Cardiac muscle cell (in vitro differentiated cells and primary cell): ENCODE data around the gene TMEM175. TPM values are rescaled to one million over a fixed set of nuclear protein-coding genes. Genes with fewer than 3 reads are reported as not detected.

Experiments used
- DNase-seq, 2 donors: peaks; one replicate each; pipeline versions ENCODE4 v3.0.0 to v3.0.0-alpha.2; 2010 to 2017; ENCODE audit warnings: low read depth in 1 of 2, low spot score in 1 of 2
- H3K27ac ChIP-seq: fragments of 200-600 bp; sonication (generic); 2 replicates; pipeline ENCODE4 v1.5.1; 2016
- H3K27me3 ChIP-seq: fragments of 200-600 bp; sonication (generic); 2 replicates; pipeline ENCODE4 v1.6.0; 2016; ENCODE audit warnings: control low read depth
- H3K36me3 ChIP-seq: fragments of 200-600 bp; sonication (generic); 2 replicates; pipeline ENCODE4 v1.5.1; 2016; ENCODE audit warnings: control low read depth
- H3K4me1 ChIP-seq: fragments of 200-600 bp; sonication (generic); 2 replicates; pipeline ENCODE4 v1.8.1; 2017; ENCODE audit warnings: low read depth, mild to moderate bottlenecking, mixed run types
- H3K4me3 ChIP-seq: fragments of 200-600 bp; sonication (generic); 2 replicates; pipeline ENCODE4 v1.5.1; 2016; ENCODE audit warnings: mild to moderate bottlenecking
- H3K9me3 ChIP-seq: fragments of 200-600 bp; sonication (generic); 2 replicates; pipeline ENCODE4 v1.5.1; 2017; ENCODE audit warnings: low read depth, mild to moderate bottlenecking, control low read depth
- polyA plus RNA-seq: library from polyadenylated mRNA; unstranded; fragments of >200 nt; fragmentation: Nextera tagmentation; extraction: Ambion mirVana; gene quantifications from 2 replicates; pipeline ENCODE4 v1.2.1, GENCODE V29; 2016
- total RNA-seq: library from RNA; depleted of rRNA; stranded (reverse); fragments of >200 nt; gene quantifications from 2 replicates; pipeline ENCODE4 v1.2.3, GENCODE V29; 2016
- TF ChIP-seq, protein P1 (sequence below): IDR thresholded peaks from 2 replicates; pipeline ENCODE4 v1.5.1; 2012; ENCODE audit warnings: low read depth, mild to moderate bottlenecking, low read length

The TMEM175 gene
- total and polyA plus RNA-seq, 2 experiments from 2014 or later = 31.6 to 35.1 TPM

DNA sequence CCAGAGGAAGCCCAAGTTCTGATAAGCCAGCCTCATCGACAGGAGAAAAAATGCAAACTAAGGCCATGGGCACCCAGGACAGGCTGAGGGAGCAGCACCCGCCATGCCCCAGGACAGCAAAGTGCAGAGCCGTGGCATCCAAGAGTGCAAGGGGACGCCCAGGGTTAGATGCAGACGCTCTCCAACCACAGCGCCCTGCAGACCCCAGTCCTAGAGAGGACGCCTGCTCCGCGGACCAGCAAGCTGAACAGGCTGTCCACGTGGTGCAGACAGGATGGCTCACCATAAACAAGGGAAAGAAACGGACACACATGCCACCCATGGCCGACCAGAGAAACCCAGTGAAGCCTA is 32.7 kb upstream of the TMEM175 start:
- TF ChIP-seq, protein P1, sequence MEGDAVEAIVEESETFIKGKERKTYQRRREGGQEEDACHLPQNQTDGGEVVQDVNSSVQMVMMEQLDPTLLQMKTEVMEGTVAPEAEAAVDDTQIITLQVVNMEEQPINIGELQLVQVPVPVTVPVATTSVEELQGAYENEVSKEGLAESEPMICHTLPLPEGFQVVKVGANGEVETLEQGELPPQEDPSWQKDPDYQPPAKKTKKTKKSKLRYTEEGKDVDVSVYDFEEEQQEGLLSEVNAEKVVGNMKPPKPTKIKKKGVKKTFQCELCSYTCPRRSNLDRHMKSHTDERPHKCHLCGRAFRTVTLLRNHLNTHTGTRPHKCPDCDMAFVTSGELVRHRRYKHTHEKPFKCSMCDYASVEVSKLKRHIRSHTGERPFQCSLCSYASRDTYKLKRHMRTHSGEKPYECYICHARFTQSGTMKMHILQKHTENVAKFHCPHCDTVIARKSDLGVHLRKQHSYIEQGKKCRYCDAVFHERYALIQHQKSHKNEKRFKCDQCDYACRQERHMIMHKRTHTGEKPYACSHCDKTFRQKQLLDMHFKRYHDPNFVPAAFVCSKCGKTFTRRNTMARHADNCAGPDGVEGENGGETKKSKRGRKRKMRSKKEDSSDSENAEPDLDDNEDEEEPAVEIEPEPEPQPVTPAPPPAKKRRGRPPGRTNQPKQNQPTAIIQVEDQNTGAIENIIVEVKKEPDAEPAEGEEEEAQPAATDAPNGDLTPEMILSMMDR = no peak
- no peak for DNase-seq
- Histone ChIP-seq H3K4me1 (no peaks in the 10 kb centered on the region), H3K36me3 (no peaks in the 10 kb centered on the region), H3K4me3 (no peak overlapping the region), H3K27ac (no peak overlapping the region), H3K27me3 (no peaks in the 10 kb centered on the region), H3K9me3 (no peaks in the 10 kb centered on the region)

DNA sequence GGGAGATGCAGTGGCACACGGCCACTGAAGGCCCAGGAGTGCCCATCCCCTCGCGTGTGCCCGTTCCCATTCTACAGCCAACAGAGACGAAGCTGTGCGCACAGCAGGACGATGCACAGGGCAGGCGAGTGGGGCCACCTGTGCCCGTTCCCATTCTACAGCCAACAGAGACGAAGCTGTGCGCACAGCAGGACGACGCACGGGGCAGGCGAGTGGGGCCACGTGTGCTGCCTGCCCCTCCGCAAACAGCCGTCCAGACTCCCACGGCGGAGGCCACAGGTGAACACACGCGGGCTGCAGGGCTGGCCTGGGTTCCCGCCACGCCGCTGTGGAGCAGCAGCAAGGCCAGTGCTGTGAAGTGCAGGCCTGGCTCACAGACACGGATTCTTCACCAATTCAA is 32.2 kb upstream of the TMEM175 start:
- H3K4me3 ChIP-seq = no peak overlapping the region
- H3K27me3 ChIP-seq = no peaks in the 10 kb centered on the region
- H3K36me3 ChIP-seq = no peaks in the 10 kb centered on the region
- H3K4me1 ChIP-seq = no peaks in the 10 kb centered on the region
- no peak overlapping the region for H3K27ac ChIP-seq
- TF ChIP-seq, protein P1 = no peak
- H3K9me3 ChIP-seq = no peaks in the 10 kb centered on the region
- no peak for DNase-seq

DNA sequence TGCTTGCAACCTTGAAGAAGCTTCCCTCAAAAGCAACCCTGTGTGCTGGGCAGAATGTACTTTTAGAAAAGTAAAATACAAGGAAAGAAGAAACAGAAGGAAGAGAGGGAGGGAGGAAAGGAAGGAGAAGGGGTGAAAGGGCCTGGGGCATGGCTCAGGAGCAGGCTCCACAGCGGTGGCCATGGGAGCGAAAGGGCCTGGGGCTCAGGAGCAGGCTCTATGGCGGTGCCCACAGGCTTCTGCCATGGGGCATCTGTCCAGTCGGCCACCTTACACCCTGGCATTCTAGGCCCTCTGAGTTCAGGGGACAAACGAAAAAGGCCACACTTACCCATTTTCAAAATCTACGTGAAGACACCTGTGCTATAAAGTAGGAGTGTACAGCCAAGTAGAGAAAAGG is 31.5 kb upstream of the TMEM175 start:
- Histone ChIP-seq H3K27ac (no peak overlapping the region), H3K27me3 (no peaks in the 10 kb centered on the region), H3K9me3 (no peaks in the 10 kb centered on the region), H3K4me1 (no peaks in the 10 kb centered on the region), H3K36me3 (no peaks in the 10 kb centered on the region), H3K4me3 (no peak overlapping the region)
- TF ChIP-seq, protein P1 = no peak
- DNase-seq = no peak

DNA sequence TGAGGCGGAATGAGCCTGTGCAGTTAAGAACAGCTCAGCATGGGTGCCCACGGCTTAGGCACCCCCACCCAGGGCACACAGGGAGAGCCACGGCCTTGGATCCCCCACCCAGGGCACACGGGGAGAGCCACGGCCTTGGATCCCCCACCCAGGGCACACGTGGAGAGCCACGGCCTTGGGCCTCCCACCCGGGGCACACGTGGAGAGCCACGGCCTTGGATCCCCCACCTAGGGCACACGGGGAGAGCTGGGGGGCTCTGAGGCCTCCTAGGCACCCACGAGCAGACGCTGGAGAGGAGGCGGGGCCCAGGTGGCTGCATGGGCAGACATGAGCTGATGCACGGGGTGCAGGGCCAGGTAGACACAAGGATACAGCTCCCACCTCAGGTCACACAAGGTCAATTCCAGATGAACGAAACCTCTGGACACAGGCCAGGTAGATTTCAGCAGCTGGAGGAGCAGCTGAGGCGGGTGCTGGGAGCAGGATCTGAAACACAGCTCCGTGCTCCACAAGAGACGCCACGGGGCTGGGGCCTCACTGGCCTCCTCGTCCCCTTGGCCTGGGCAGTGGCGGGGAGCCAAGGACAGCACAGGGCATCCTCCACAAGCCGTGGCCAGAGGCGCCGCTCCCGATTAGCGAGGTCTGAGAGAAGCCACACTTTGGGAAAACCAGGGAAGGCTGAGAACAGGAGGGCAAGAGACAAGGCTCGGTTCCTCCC is 30.9 kb upstream of the TMEM175 start:
- Histone ChIP-seq H3K4me1 (no peaks in the 10 kb centered on the region), H3K4me3 (no peak overlapping the region), H3K27me3 (no peaks in the 10 kb centered on the region), H3K36me3 (no peaks in the 10 kb centered on the region), H3K9me3 (no peaks in the 10 kb centered on the region), H3K27ac (no peak overlapping the region)
- DNase-seq = no peak
- TF ChIP-seq, protein P1 = no peak

DNA sequence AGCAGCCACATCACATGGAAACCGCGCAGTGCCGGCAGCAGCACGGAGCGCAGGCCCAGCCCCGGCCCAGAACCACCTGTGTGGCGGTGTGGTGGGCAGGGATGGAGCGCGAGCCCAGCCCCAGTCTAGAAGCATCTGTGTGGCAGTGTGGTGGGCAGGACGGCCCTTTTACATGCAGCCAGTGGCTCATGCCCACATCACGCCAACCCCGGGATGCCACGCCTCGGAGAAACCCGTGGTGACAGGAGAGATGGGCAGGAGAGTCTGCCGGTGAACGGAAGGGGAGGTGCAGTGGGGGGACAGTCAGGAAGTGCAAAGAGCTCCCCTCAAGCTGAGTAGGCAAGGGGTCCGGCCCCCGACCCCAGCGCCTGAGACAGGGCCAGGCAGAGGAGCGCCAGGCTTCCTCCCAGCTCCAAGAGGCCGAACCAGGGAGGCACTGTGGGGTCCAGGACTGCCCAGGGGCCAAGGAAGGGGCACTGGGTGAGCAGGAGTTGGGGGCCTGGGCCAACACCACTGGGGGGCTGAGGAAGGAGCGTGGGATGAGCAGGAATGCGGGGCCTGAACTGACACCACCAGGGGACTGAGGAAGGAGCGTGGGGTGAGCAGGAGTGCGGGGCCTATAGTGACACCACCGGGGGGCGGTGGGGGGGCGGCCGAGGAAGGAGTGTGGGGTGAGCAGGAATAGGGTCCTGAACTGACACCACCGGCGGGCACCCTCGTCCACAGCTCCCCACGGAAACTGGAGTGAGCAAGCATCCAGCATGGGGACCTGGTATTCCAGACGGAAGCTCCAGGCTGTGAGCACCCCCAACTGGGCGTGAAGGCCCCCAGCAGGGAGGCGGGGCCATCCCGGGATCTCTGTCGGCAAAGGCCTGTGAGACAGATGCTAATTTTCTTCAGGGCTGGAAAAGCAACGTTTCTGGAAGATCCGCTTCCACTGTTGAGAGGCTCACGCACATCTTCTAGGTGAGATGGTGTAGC is 28.9 kb upstream of the TMEM175 start:
- H3K4me3 ChIP-seq = no peak overlapping the region
- H3K27me3 ChIP-seq = no peaks in the 10 kb centered on the region
- no peaks in the 10 kb centered on the region for H3K4me1 ChIP-seq
- no peak for DNase-seq
- H3K9me3 ChIP-seq = no peaks in the 10 kb centered on the region
- TF ChIP-seq, protein P1 = no peak
- no peak overlapping the region for H3K27ac ChIP-seq
- H3K36me3 ChIP-seq = no peaks in the 10 kb centered on the region
